H1 (cell line): ENCODE measurements around the gene SHROOM3. TPM values are rescaled to one million over a fixed set of nuclear protein-coding genes. Genes with fewer than 3 reads are reported as not detected.

Experiments used
- CTCF ChIA-PET: fragments of 300-600 bp; sonication (Branson Sonifier 250); formaldehyde crosslinking; loops from one replicate; lab custom pipeline; 2021; ENCODE audit not compliant: partially characterized antibody; lab: Charles Lee
- POLR2A ChIA-PET: fragments of 300-600 bp; sonication (Branson Sonifier 250); formaldehyde crosslinking; loops from one replicate; lab custom pipeline; 2021; ENCODE audit warnings: inconsistent platforms; ENCODE audit not compliant: partially characterized antibody; lab: Charles Lee
- DNase-seq, 2 experiments: peaks; one replicate each; pipeline versions ENCODE4 v3.0.0 to v3.0.0-alpha.2; 2010 to 2022; ENCODE audit warnings: low spot score in 2 of 2, low read depth in 1 of 2, mixed read lengths in 1 of 2
- FAIRE-seq: peaks from 2 replicates; lab custom pipeline; 2011; peaks lifted over from hg19 to GRCh38; lab: Jason Lieb, UNC
- H2AFZ ChIP-seq: 2 replicates; pipeline ENCODE4 v1.8.1; 2012; ENCODE audit warnings: low read length, inconsistent platforms
- H2AK5ac ChIP-seq: 2 replicates; pipeline ENCODE4 v1.6.1; 2013; ENCODE audit warnings: low read depth, low read length
- H2BK120ac ChIP-seq: replicated peaks from 2 replicates; pipeline ENCODE3; 2013; ENCODE audit warnings: low read depth, low read length, inconsistent platforms
- H2BK12ac ChIP-seq: 2 replicates; pipeline ENCODE4 v1.6.1; 2013; ENCODE audit warnings: low read depth, low read length
- H2BK15ac ChIP-seq: 2 replicates; pipeline ENCODE4 v1.6.1; 2013; ENCODE audit warnings: low read length
- H2BK20ac ChIP-seq: 2 replicates; pipeline ENCODE4 v1.6.1; 2013; ENCODE audit warnings: low read length
- H2BK5ac ChIP-seq: 2 replicates; pipeline ENCODE4 v1.6.1; 2013; ENCODE audit warnings: low read depth, low read length
- H3K14ac ChIP-seq: 2 replicates; pipeline ENCODE4 v1.6.1; 2013; ENCODE audit warnings: inconsistent platforms; ENCODE audit not compliant: insufficient read length
- H3K18ac ChIP-seq: 2 replicates; pipeline ENCODE4 v1.6.1; 2013; ENCODE audit warnings: low read length; ENCODE audit errors: extremely low read depth
- H3K23ac ChIP-seq: 2 replicates; pipeline ENCODE4 v1.6.1; 2013; ENCODE audit warnings: inconsistent platforms; ENCODE audit not compliant: insufficient read length
- H3K23me2 ChIP-seq: 2 replicates; pipeline ENCODE4 v1.6.1; 2013; ENCODE audit warnings: low read depth, low read length
- H3K27ac ChIP-seq: 2 replicates; pipeline ENCODE4 v1.6.1; 2011; ENCODE audit warnings: low read depth, low read length, inconsistent platforms
- H3K27me3 ChIP-seq, 4 experiments: replicated peaks in 1 of 4; 1 replicate in 1 of 4; 2 replicates in 3 of 4; pipeline versions ENCODE4 v1.6.1 to v1.8.1; 2011 to 2013; ENCODE audit warnings: low read length in 3 of 4, mild to moderate bottlenecking in 3 of 4, inconsistent platforms in 2 of 4, mixed read lengths in 2 of 4, moderate library complexity in 1 of 4; ENCODE audit not compliant: control insufficient read depth in 3 of 4, insufficient read depth in 3 of 4; ENCODE audit errors: extremely low read depth in 1 of 4
- H3K36me3 ChIP-seq, 4 experiments: 2 replicates each; pipeline versions ENCODE4 v1.6.1 to v1.8.1; 2011 to 2013; ENCODE audit warnings: mild to moderate bottlenecking in 4 of 4, low read length in 3 of 4, moderate library complexity in 2 of 4, control low read depth in 1 of 4, inconsistent platforms in 1 of 4; ENCODE audit not compliant: insufficient read depth in 4 of 4, control insufficient read depth in 2 of 4
- H3K4ac ChIP-seq: replicated peaks from 2 replicates; pipeline ENCODE3; 2013; ENCODE audit warnings: low read length, low read depth, mixed read lengths, inconsistent platforms; ENCODE audit not compliant: insufficient read length
- H3K4me1 ChIP-seq, 4 experiments: replicated peaks in 1 of 4; 1 replicate in 1 of 4; 2 replicates in 3 of 4; pipeline versions ENCODE4 v1.6.1 to v1.8.1; 2011 to 2013; ENCODE audit warnings: low read length in 3 of 4, inconsistent platforms in 2 of 4, mixed read lengths in 1 of 4; ENCODE audit not compliant: insufficient read depth in 4 of 4, control insufficient read depth in 3 of 4
- H3K4me2 ChIP-seq, 2 experiments: 2 replicates each; pipeline versions ENCODE4 v1.6.1 to v1.8.1; 2011 to 2013; ENCODE audit warnings: low read depth in 2 of 2, low read length in 2 of 2, control low read depth in 1 of 2, inconsistent platforms in 1 of 2, mild to moderate bottlenecking in 1 of 2; ENCODE audit not compliant: insufficient read depth in 1 of 2
- H3K4me3 ChIP-seq, 4 experiments: fragments of 200-600, 300-600 bp in 1 of 4; sonication (generic), shearing (Covaris generic), sonication (Bioruptor Twin) in 1 of 4; 2 replicates each; pipeline versions ENCODE4 v1.5.1 to v1.8.1; 2011 to 2016; ENCODE audit warnings: low read length in 4 of 4, low read depth in 3 of 4, control low read depth in 2 of 4, inconsistent platforms in 2 of 4, mild to moderate bottlenecking in 2 of 4, mixed read lengths in 1 of 4, moderate library complexity in 1 of 4; ENCODE audit not compliant: insufficient read depth in 2 of 4; ENCODE audit errors: extremely low read depth in 1 of 4
- H3K56ac ChIP-seq: replicated peaks from 2 replicates; pipeline ENCODE3; 2013; ENCODE audit warnings: low read depth, mild to moderate bottlenecking, mixed read lengths, low read length, inconsistent platforms; ENCODE audit not compliant: insufficient read length
- H3K79me1 ChIP-seq: 2 replicates; pipeline ENCODE4 v1.6.1; 2013; ENCODE audit warnings: low read depth, low read length, control low read depth
- H3K79me2 ChIP-seq, 2 experiments: 2 replicates each; pipeline versions ENCODE4 v1.6.1 to v1.8.1; 2012 to 2013; ENCODE audit warnings: low read length in 2 of 2, mild to moderate bottlenecking in 2 of 2, inconsistent platforms in 1 of 2; ENCODE audit not compliant: insufficient read depth in 2 of 2, control insufficient read depth in 1 of 2
- H3K9ac ChIP-seq, 4 experiments: replicated peaks in 1 of 4; 1 replicate in 1 of 4; 2 replicates in 3 of 4; pipeline versions ENCODE4 v1.6.1 to v1.8.1; 2011 to 2013; ENCODE audit warnings: low read depth in 3 of 4, low read length in 3 of 4, control low read depth in 2 of 4, mild to moderate bottlenecking in 2 of 4, moderate library complexity in 2 of 4, inconsistent platforms in 1 of 4; ENCODE audit errors: extremely low read depth in 1 of 4
- H3K9me3 ChIP-seq, 2 experiments: 2 replicates each; pipeline versions ENCODE4 v1.6.1 to v1.8.1; 2012 to 2013; ENCODE audit warnings: mild to moderate bottlenecking in 2 of 2, moderate library complexity in 2 of 2, control low read depth in 1 of 2, inconsistent platforms in 1 of 2, low read depth in 1 of 2, low read length in 1 of 2, mixed read lengths in 1 of 2; ENCODE audit not compliant: insufficient read depth in 2 of 2
- H4K20me1 ChIP-seq, 2 experiments: replicated peaks in 1 of 2; 2 replicates each; pipeline versions ENCODE3 to v1.8.1; 2011 to 2013; ENCODE audit warnings: inconsistent platforms in 2 of 2, low read length in 2 of 2, mild to moderate bottlenecking in 1 of 2; ENCODE audit not compliant: insufficient read depth in 2 of 2, control insufficient read depth in 1 of 2
- H4K5ac ChIP-seq: 2 replicates; pipeline ENCODE4 v1.6.1; 2013; ENCODE audit warnings: low read length, low read depth, mixed read lengths, inconsistent platforms; ENCODE audit not compliant: insufficient read length
- H4K8ac ChIP-seq: 2 replicates; pipeline ENCODE4 v1.8.0; 2013; ENCODE audit warnings: mild to moderate bottlenecking, moderate library complexity, low read length, inconsistent platforms; ENCODE audit not compliant: insufficient read depth; ENCODE audit errors: extremely low read depth
- H4K91ac ChIP-seq: replicated peaks from 2 replicates; pipeline ENCODE3; 2013; ENCODE audit warnings: low read length, mixed read lengths, inconsistent platforms; ENCODE audit not compliant: insufficient read length
- CTBP2 ChIP-seq: IDR thresholded peaks from 2 replicates; pipeline ENCODE4 v1.7.0; 2011; ENCODE audit warnings: borderline replicate concordance, mild to moderate bottlenecking, moderate library complexity, mixed read lengths, low read length; ENCODE audit not compliant: insufficient read depth, insufficient read length
- EP300 ChIP-seq, 2 experiments: IDR thresholded peaks; 1 replicate in 1 of 2; 2 replicates in 1 of 2; pipeline ENCODE4 v1.6.1; 2011 to 2012; ENCODE audit warnings: low read depth in 2 of 2, low read length in 2 of 2, mild to moderate bottlenecking in 2 of 2, borderline replicate concordance in 1 of 2, inconsistent platforms in 1 of 2, moderate library complexity in 1 of 2
- NRF1 ChIP-seq: IDR thresholded peaks from 2 replicates; pipeline ENCODE4 v1.6.1; 2011; ENCODE audit warnings: mild to moderate bottlenecking, low read depth, low read length, improper control_type of control experiment
- WGBS, 2 experiments: shearing (Covaris generic) in 1 of 2; methylation state at CpG; one replicate each; pipeline versions ENCODE4 v1.1.6 to v1.1.7; 2013 to 2015; ENCODE audit warnings: low lambda C conversion rate in 2 of 2, mixed read lengths in 2 of 2, inconsistent platforms in 1 of 2, low coverage in 1 of 2, missing lambda C conversion rate in 1 of 2; ENCODE audit not compliant: insufficient replicate concordance in 2 of 2, insufficient coverage in 1 of 2, insufficient read length in 1 of 2; ENCODE audit errors: extremely low coverage in 1 of 2, missing lambda C conversion rate in 1 of 2; 5-methylcytosine and 5-hydroxymethylcytosine counted together
- polyA plus RNA-seq, 7 experiments: library from polyadenylated mRNA; depleted of rRNA in 3 of 7; stranded (reverse) in 5 of 7; unstranded in 2 of 7; fragments of >200 nt in 5 of 7; fragments of 200-250 nt in 2 of 7; gene quantifications; 1 replicate in 5 of 7; 2 replicates in 1 of 7; 4 replicates in 1 of 7; pipeline versions ENCODE4 v1.2.1 to v1.2.3, GENCODE V29; 2011 to 2013; ENCODE audit warnings: missing spikeins in 2 of 7, mixed read lengths in 2 of 7
- total RNA-seq: library from RNA; stranded (reverse); fragmentation: NEBNext Ultra II Directional; extraction: Animal tissue kit (Norgen Biotek cat#: 25700); gene quantifications from 2 replicates; pipeline ENCODE4 v1.2.1, GENCODE V29; 2021

Gene SHROOM3
- total and polyA plus RNA-seq, 2 of the 8 experiments (the other 6 are each of a cell fraction or from before 2014, with no cell fraction given): 15.8 to 34.0 TPM

DNA sequence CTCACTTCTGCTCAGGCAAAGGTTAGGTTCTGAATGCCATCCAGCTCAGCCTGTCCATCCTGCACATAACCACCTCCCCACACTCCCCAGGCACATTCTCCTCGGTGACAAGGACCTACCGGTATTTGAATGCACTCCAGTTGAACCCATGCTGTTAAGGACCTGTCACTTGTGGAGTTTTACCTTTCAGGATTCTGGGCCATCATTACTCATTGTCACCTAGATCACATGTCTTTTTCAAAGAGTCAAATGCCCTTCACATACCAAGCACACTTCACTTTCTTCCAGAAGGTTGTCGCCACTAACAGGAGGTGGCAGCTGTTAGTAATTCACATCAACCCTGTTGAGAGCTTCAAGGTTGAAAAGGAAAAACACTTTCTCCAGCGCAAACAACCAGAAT, 244.7 kb downstream of the SHROOM3 start:
- no peaks in the 10 kb centered on the region for H3K79me2 ChIP-seq
- no peaks in the 10 kb centered on the region for H3K4me1 ChIP-seq
- H3K56ac ChIP-seq: no peak overlapping the region
- H4K5ac ChIP-seq: no peak overlapping the region
- H2AK5ac ChIP-seq: no peak overlapping the region
- H2BK15ac ChIP-seq: no peak overlapping the region
- no peaks in the 10 kb centered on the region for H3K36me3 ChIP-seq
- H2AFZ ChIP-seq: no peak overlapping the region
- no peak overlapping the region for H2BK20ac ChIP-seq
- H4K20me1 ChIP-seq: peaks cover 0 to 1% of the 10 kb centered on the region in 2 experiments
- H3K4ac ChIP-seq: no peak overlapping the region
- H2BK120ac ChIP-seq: no peak overlapping the region
- H3K27ac ChIP-seq: no peak overlapping the region
- ChIA-PET CTCF (interaction anchor here (0.7 to 2.5 kb wide), 5 partner anchors 11 to 150 kb away, joined by 3 to 7 read pairs (median 3); no protein-coding TSS in a partner anchor), POLR2A (no interaction called here)
- no peaks in the 10 kb centered on the region for H3K27me3 ChIP-seq
- H4K8ac ChIP-seq: no peak overlapping the region
- no peak overlapping the region for H2BK5ac ChIP-seq
- H3K79me1 ChIP-seq: no peaks in the 10 kb centered on the region
- no peak overlapping the region for H3K4me2 ChIP-seq
- H3K4me3 ChIP-seq: no peak overlapping the region
- H3K14ac ChIP-seq: no peak overlapping the region
- H2BK12ac ChIP-seq: no peak overlapping the region
- no peak overlapping the region for H4K91ac ChIP-seq
- FAIRE-seq: peak; percentile 19
- H3K23ac ChIP-seq: no peak overlapping the region
- H3K18ac ChIP-seq: no peak overlapping the region
- no peaks in the 10 kb centered on the region for H3K9me3 ChIP-seq
- TF ChIP-seq EP300 (IDR thresholded peaks at IDR 0.05; ENCODE audit: borderline replicate concordance in 1 of 2, low read depth in 2 of 2, low read length in 2 of 2) (no peak), NRF1 (no peak), CTBP2 (no peak)
- DNase-seq: no peak
- H3K9ac ChIP-seq: no peak overlapping the region
- 93% methylated on average over 4 of the region's 4 CpGs; no CpG with 5 or more reads in 1 of the 2 experiments for WGBS, 2 experiments
- H3K23me2 ChIP-seq: no peaks in the 10 kb centered on the region
